ENCODE measurements around the gene NFS1.
"Not testable (repeated sequence)": the region's sequence is repeated elsewhere in the genome, so short reads cannot be mapped to it uniquely, and the experiment has no call there.

Gene NFS1

DNA sequence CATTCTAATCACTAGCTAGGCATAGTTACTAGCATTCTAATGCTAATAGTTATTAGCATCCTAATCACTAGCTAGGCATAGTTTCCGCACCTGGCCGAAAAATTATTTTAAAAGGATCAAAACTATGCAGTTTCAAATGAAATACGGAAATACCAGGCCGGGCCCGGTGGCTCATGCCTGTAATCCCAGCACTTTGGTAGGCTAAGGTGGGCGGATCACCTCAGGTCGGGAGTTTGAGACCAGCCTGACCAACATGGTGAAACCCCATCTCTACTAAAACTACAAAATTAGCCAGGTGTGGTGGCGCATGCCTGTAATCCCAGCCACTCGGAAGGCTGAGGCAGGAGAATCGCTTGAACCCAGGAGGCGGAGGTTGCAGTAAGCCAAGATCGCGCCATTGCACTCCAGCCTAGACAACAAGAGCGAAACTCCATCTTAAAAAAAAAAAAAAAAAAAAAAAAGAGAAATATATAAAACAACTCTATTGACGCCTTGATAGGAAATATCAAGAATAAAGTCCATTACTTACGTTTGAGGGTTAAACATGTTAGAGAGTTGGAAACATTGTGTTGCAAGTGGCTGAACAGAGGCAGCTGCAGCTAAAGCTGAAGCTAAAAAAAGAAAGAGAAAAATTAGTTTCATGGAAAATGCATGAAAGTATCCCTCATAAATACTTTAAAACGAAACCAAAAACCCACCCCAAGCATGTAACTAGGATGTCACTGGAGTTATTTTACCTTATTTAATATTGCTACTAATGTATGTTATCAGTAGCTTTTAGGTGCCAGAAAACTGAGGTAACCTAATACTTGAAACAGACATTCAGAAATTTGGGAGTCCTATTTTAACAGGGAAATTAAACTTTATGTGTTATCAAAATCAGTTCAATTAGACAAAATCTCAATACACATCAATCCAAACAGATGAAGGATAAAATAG is 7.7 kb upstream of the NFS1 start:
- not testable (repeated sequence) for DNase-seq

DNA sequence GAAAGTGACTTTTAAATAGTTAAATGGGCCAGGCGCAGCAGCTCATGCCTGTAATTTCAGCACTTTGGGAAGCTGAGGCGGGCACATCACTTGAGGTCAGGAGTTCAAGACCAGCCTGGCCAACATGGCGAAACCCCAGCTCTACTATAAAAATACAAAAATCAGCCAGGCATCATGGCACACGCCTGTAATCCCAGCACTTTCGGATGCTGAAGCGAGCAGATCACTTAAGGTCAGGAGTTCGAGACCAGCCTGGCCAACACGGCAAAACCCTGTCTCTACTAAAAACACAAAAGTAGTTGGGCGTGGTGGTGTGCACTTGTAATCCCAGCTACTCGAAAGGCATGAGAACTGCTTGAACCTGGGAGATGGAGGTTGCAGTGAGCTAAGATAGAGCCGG is 6.7 kb upstream of the NFS1 start:
- DNase-seq: not testable (repeated sequence)

DNA sequence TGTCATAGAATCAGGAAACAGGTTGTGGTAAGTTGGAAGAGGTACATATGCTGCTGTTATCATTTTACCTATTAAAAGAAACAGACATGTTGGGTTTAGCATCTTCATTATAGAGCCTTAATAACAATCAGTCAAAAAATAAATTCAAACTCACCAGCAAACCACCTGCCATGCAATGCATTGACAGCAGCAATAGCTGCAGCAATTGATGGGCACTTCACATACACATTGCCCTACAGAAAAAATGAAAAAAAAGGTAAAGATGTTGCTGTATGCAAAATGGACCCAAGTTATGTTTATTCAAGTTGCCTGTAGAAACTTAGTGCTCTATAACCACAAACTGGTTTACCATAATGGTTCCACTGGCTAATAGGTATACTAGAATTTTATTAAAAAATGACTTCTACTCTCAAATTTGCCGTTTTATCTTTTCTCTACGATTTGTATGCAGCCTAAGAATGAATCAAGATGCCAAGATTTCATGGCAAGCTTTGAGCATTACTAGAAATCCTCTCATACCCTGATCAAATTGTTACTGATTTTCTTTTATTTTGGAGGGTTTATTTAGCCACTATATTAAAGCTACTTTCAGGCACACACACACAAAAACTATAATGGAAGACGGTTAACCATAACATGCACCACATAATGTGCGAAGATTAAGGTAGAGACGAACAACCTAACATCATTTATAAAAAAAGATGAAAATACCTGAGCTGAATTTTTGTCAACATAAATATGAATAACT is 5.5 kb upstream of the NFS1 start:
- no peak for DNase-seq

DNA sequence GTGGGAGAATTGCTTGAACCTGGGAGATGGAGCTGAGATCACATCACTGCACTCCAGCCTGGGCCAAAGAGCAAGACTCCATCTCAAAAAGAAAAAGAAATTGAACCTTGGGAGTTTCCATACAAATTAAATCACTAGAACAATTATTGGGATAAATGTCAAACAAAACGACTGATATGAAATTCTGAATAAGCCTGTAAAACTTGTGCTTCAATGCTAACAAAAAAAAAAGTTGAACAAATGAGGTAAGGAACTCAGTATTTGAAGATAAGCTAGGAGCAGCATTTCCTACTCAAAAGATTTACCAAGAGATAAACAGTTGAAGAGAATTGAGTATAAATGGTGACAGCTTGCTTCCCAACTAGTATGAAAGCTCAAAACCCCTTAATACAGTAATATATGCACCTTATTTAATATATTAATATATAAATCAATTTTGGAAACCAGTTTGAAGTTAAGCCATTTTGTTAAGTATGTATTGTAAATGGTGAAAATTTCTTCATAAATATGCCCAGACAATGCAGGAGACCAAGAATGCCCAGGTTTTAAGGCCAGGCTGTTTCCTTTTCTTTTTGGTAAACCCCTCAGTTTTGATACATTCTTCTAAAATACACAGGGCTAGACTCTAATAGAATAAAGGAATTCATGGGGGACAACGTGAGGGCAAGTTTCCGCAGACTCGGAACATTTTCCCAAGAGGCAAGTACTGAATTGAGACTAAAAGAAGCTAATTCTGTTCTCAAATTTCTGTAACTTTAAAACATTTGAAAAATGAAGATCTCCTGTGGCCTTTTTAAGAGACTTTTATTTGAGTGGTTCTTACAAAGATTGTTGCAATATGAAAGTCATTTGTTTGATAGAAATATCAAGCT is 3.9 kb upstream of the NFS1 start:
- no peak for DNase-seq

DNA sequence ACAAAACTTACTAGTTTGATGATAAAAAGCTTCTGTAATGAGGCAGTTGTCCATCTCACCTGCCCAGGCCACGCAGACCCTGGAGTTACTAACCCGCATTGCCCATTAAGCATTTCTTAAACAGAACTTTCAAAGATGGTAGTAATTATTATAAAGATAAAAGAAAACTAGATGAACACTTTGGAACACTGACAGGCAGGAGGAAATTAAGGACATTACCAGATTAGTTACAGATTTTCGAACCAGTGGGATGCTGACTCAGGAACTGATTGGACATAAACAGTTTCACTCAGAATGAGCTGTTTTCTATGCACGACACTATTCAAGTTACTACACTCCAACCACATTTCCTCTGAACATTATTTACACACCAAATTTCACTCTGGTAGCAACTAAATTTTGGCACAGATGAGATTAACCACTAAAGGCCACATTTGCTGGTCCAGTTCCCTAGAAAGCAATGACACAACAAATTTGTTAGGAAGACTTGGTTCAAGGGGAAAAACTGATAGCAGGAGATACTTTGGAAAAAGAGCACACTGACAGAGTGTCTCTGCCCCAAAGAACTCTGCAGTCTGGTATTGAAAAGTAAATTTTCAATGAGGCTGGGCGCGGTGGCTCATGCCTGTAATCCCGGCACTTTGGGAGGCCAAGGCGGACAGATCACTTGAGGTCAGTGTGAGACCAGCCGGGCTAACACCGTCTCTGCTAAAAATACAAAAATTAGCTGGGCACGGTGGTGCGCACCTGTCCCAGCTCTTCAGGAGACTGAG is 3.1 kb upstream of the NFS1 start:
- no peak for DNase-seq

DNA sequence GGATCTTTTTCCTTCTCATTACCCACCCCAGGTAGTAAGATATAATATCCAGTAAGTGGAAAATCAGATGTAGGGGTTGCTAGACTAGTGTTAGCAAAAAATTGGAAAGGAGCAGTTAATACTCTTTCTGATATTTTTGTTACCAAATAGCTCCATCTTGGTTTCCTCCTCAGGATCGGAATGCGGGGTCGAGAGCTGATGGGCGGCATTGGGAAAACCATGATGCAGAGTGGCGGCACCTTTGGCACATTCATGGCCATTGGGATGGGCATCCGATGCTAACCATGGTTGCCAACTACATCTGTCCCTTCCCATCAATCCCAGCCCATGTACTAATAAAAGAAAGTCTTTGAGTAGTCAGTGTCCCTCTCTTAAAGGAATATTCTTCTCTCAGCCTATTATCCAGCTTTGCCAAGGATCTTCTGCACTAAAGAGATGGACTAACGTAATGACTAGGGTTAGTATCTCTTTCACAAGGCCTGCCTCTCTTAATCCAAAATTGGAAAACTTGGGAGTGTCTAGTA is 1.5 kb upstream of the NFS1 start:
- no peak for DNase-seq

DNA sequence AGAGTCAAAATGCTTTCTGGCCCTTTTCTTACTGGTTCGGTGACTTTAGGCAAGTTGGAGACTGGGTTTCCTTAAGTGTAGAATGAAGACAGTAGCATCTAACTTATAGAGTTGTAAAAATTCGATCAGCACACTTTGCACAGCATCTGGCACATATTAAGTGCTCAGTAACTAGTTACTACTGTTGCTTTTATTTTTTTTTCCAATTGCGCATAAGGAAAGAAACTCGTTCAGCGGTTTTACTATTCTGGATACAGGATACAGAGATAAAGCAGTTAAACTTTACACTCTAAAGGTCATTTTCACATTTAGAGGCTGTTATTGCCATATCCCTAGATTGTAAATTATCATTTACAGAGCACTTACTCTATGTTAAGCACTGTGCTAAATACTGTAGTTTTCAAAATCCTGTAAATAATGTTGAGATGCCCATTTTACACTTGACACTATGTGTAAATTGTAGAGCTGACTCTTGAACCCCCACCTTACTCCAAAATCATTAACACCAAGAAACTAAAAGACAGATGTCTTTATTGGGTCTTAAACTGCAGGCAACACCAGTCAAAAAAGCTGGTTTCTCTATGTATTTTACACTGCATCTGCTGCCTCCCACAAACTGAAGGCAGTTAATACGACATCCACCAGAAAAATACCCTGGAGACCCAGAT is 939 bp upstream of the NFS1 start:
- DNase-seq: no peak

DNA sequence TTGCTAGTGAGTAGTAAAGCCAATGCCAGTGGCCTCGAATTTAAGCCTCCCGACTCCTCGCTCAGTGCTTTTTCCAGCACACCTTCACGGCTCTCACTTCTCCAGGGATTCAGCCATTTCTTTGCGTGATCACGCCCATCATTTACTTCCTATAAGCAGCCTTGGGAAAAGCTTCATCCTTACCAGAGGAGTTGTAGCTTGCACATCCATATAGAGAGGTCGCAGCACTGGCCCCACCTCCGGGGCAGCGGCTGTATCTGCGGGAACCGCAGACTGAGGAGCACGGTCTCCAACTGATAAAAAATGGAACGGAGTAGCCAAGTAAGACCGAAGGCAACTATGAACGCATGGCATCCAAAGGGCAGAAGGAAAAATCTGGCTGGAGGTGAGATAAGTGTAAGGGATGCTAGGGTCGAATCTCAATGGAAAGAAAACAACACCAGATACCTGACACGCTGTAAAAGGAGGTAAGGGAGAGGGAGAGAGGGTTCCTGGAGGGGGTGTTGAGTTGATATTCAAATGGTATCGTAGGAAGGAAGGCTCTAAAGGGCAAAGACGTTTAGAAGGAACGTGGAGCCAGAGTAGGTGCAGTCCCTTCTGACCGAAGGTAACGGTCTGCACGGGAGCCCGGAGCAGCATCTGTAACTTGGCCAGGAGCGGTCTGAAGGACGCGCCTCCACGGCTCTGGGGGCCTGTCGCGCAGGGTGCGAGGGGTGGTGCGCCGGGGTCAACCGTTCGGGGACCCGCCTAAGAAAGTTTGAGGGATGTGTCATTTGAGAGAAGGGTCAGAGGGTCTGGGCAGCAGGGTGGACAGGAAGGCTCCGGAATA is 640 bp downstream of the NFS1 start:
- peak; percentile 19 for DNase-seq

DNA sequence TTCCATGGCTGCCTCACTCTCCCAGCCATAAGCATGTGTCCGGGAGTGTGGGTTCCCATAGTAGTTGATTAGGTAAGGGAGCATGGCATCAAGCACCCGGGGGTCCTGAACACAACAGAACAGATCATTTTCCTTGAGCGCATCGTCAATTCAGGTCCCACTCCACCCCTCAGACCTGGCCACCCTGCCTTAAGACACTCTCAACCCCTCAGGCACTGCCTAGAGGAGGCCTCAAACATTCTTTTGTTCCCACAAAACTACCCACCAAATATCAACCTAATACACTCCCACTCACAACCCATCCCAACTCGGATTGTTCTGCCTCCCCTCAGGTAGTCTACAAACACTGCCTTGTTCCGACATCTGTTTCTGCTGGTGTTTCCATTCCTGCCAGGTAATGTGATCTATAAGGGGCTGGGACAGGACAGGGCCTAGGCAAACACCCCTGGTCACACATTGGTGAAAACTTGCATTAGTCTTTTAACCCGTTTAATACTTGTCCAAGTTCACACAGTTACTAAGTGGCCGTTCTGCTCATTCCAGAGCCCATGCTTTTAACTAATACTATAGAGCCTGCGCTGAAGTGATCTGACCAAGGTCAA is 1.4 kb downstream of the NFS1 start:
- DNase-seq: no peak

DNA sequence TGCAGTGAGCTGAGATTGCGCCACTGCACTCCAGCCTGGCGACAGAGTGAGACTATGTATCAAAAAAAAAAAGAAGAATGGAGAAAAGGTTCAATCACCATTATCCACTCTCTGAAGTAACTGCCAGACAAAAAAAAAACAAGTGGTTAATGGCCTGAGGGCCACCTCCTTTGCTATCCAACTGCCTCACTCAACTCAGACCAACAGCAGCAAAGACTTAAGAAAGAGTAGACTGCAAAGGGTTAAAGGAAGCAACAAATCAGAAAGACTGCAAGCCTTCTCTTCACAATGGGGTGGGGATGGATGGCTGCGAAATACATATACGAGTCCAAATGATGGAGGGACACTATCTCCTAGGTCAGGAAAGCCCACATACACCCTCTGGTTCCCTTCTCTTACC is 3.2 kb downstream of the NFS1 start:
- DNase-seq: no peak

DNA sequence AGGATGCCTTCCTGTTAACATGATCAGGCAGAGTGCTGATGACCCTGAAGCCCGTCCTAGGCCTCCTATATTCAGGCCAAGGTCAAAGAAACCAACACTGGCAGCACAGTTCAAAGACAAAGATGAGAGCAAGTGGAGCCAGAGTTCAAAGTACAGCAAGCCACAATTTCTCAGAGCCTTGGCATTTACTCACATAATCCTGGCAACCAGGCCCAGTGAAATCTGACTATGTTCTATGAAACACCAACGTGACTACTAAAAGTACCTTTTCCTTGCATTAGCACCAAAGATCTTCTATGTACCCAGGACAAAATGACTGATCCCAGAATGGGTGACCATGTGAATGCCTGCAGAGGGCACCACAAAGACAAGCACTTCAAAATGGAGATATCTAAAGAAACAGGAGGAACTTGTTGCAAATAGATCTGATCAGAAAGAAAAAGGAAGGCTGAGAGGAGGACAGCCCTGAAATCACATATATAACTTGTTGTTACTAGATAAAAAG is 3.9 kb downstream of the NFS1 start:
- no peak for DNase-seq

DNA sequence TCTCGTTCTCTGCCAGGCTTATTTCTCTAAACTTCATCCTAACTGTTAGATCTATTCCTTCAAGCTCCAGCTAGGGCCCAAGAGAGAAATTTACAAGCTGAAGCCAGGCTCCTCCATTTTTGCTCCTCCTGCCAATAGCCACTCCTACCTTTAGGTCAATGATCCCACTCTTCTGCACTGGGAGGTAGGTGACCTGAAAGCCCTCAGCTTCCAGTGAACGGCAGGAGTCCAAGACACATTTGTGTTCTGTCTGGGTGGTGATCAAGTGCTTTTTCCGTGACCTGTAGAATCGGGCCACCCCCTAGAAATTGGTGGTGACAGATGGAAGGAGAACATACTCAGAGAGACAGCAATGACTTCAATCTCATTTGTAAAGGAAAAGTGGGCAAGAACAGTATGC is 8.9 kb downstream of the NFS1 start:
- DNase-seq: no peak

DNA sequence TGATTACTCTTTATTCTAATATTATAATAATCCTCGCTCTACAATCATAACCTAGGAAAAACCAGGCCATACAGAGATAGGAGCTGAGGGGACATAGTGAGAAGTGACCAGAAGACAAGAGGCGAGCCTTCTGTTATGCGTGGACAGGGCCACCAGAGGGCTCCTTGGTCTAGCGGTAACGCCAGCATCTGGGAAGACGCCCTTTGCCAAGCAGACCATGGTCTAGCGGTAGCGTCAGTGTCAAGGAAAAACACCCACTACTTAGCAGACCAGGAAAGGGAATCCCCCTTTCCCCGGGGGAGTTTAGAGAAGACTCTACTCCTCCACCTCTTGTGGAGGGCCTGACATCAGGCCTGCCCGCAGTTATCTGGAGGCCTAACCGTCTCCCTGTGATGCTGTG is 12.3 kb downstream of the NFS1 start:
- not testable (repeated sequence) for DNase-seq

DNA sequence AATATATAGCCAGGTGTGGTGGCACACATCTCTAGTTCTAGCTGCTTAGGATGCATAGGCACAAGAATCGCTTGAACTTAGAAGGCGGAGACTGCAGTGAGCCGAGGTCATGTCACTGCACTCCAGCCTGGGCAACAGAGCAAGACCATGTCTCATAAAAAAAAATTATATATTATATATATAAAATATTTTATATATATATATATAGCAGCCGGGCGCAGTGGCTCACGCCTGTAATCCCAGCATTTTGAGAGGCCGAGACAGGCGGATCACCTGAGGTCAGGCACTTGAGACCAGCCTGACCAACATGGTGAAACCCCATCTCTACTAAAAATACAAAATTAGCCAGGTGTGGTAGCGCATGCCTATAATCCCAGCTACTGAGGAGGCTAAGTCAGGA is 13.8 kb downstream of the NFS1 start:
- DNase-seq: not testable (repeated sequence)

DNA sequence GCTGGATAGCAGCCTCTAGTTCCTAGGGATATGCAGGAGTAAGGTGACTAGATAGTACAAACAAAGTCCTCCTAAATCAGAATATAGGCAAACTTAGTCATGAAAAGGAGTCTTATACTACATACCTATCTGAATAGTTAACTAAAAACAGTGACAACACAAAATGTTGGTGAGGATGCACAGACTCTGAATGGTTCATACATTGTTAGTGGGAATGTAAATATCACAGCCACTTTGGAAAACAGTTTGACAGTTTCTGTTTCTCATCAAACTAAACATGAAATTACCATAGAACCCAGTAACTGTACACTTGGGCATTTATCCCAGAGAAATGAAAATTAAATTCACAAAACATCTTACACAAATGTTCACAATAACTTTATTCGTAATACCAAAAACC is 17.2 kb downstream of the NFS1 start:
- DNase-seq: no peak

DNA sequence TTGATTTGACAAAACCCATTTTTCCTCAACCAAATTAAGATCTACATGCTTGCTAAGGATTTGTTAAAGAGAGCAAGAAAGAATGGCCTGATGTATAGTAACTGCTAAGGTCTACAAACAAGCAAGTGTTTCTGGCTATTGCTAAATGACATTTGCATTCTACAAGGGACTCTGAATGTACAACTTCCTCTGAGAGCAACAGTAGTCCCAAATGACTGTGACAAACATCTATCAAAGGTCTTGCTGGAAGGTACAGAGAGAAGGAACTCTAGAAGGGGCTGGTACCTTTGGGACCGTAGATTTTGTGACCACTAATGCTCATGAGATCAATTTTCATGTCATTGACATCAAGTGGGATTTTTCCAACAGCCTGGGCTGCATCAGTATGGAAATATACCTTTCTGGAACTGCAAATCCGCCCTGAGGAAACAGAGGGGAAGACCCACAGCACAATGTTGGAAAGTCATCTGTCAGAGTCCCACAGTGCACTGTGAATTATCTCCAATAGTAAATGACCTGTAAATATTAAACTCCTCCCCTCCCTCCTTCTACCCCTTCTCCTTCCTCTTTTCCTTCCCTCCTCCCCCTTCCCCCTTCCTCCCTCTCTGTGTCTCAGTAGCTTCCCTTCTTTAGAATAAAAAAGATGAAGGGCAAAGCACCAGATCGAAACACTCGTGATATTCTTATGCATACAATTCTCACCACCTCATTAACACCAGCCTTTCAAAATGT is 18.5 kb downstream of the NFS1 start:
- DNase-seq: no peak

DNA sequence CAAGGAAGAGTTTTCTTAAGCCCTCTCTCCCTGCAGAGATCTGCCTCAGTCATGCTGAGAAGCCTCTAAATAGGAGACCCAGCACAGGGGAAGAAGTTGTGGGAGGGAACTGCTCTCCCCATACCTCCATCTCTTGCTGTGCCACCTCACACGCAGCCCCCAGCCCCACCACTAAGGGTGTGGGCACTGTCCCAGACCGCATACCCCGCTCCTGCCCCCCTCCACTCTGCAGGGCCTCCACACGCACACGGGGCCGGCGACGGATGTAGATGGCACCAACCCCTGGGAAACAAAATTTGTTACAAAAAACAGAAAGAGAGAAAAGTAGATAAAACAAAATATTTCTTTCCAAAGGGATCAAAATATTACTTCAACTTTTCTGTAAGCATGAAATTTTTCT is 24.2 kb downstream of the NFS1 start:
- DNase-seq: no peak

DNA sequence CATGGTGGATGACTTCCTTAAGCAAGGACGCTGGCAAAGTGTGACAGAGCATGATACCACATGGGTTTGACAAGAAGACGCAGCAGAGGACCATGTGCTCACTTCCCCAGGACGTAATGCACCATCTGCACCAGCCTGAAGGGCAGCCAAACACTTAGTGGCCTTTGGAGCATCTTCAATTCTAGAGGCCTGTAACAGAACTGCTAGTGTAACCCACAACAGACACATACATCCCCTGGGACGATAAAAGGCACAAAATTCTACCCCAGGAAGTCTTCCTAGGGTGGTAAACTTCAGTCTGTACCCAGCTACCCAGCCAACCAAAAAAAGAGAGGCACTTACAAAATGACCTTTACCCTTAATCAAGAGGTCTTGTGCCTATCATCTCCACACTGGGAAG is 25.3 kb downstream of the NFS1 start:
- no peak for DNase-seq

DNA sequence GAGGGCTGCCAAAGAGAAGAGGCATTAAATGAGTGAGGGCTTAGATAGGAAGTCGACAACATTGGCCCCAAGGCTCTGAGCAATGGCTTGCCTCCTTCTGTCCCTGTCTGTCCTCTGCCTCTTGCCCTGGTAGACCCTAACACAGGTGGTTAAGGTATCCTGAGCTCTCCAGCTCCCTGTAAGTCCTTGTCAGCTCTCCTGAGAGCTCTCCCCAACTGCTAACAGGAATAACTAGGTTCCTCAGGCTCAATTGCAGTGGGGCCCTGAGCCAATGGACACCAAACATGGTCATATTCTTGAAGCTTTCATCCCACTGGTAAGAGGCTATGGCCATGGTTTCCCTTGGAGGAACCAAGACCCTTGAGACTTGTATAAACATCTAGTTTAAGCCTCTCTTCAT is 29.5 kb downstream of the NFS1 start:
- no peak for DNase-seq

All from CD4-positive, alpha-beta T cell treated with Interleukin-6 for 4 hours (primary cell).